Panc1 (cell line): Measurements from ENCODE around the gene TRAK2. TPM values are rescaled to one million over a fixed set of nuclear protein-coding genes. Genes with fewer than 3 reads are reported as not detected.

Source experiments
- ATAC-seq: fragments of 200-7000 bp; cut with Tn5 transposase; 2 replicates; pipeline ENCODE4 v1.9.1; 2020; ENCODE audit warnings: mild to moderate bottlenecking, moderate library complexity
- BruUV-seq: library from RNA; stranded (reverse); fragments of 400-500 nt; replicated peaks from 2 replicates; lab custom pipeline; 2021; lab: Mats Ljungman, UMichigan
- CTCF ChIA-PET: fragments of 300-600 bp; sonication (Branson Sonifier 250); formaldehyde crosslinking; loops from one replicate; lab custom pipeline; 2022; ENCODE audit warnings: antibody characterized with exemption; lab: Charles Lee
- POLR2A ChIA-PET: fragments of 300-600 bp; sonication (Branson Sonifier 250); formaldehyde crosslinking; loops from one replicate; lab custom pipeline; 2022; ENCODE audit warnings: antibody characterized with exemption; lab: Charles Lee
- DNase-seq: peaks from one replicate; pipeline ENCODE4 v3.0.0-alpha.2; 2010; ENCODE audit warnings: low read depth, low spot score
- H3K27ac ChIP-seq: 2 replicates; pipeline ENCODE4 v1.5.1; 2011; ENCODE audit warnings: mild to moderate bottlenecking, low read length, inconsistent platforms
- H3K27me3 ChIP-seq: fragments of 200-500 bp; sonication (Bioruptor generic); 2 replicates; pipeline ENCODE4 v1.6.0; 2014; ENCODE audit warnings: low read length, inconsistent platforms; ENCODE audit not compliant: control insufficient read depth, insufficient read depth
- H3K36me3 ChIP-seq: fragments of 200-500 bp; sonication (Bioruptor generic); 2 replicates; pipeline ENCODE4 v1.5.1; 2014; ENCODE audit warnings: inconsistent platforms, mild to moderate bottlenecking, low read length, moderate library complexity; ENCODE audit not compliant: control insufficient read depth, insufficient read depth
- H3K4me1 ChIP-seq: 2 replicates; pipeline ENCODE4 v1.5.1; 2011; ENCODE audit warnings: inconsistent platforms, mild to moderate bottlenecking, low read length, moderate library complexity; ENCODE audit not compliant: control insufficient read depth, insufficient read depth
- H3K4me3 ChIP-seq, 2 experiments: 2 replicates each; pipeline ENCODE4 v1.5.1; 2011 to 2012; ENCODE audit warnings: low read depth in 2 of 2, low read length in 2 of 2, mild to moderate bottlenecking in 2 of 2, inconsistent platforms in 1 of 2, moderate library complexity in 1 of 2
- H3K9me3 ChIP-seq: fragments of 200-500 bp; sonication (Bioruptor generic); 2 replicates; pipeline ENCODE4 v1.5.1; 2014; ENCODE audit warnings: low read depth, mild to moderate bottlenecking, inconsistent platforms, low read length, moderate library complexity; ENCODE audit not compliant: control insufficient read depth, insufficient read depth
- POLR2AphosphoS5 ChIP-seq: IDR thresholded peaks from 2 replicates; pipeline ENCODE4 v1.6.1; 2012; ENCODE audit warnings: mild to moderate bottlenecking, low read depth, low read length, moderate library complexity
- SIN3A ChIP-seq: IDR thresholded peaks from 2 replicates; pipeline ENCODE4 v1.6.1; 2012; ENCODE audit warnings: low read depth, mild to moderate bottlenecking, low read length, moderate library complexity, borderline replicate concordance; ENCODE audit not compliant: insufficient read depth
- TCF7L2 ChIP-seq: IDR thresholded peaks from 2 replicates; pipeline ENCODE4 v1.6.1; 2011; ENCODE audit warnings: mild to moderate bottlenecking, low read depth, low read length, inconsistent platforms
- in situ Hi-C: cut with HindIII; loops from 2 replicates; pipeline ENCODE4 v1.10.0; 2016; ENCODE audit warnings: low sequenced_read_pairs, low pct_unique_long_range_greater_than_20kb
- intact Hi-C: fragments of 100-400 bp; cut with micrococcal nuclease; formaldehyde crosslinking; loops from one replicate; pipeline ENCODE4 v1.10.0; 2022; ENCODE audit not compliant: unreplicated experiment
- total RNA-seq: library from RNA; stranded (reverse); gene quantifications from one replicate; pipeline ENCODE4 v1.2.1, GENCODE V29; 2021; ENCODE audit not compliant: unreplicated experiment
- TF ChIP-seq, protein P1 (sequence below): fragments of 450-650 bp; IDR thresholded peaks from 2 replicates; pipeline ENCODE4 v1.5.1; 2017; ENCODE audit warnings: mild to moderate bottlenecking
- TF ChIP-seq, protein P2 (sequence below), 2 experiments: IDR thresholded peaks; 2 replicates each; pipeline ENCODE4 v1.6.1; 2011 to 2012; ENCODE audit warnings: low read depth in 2 of 2, control low read depth in 1 of 2, low read length in 1 of 2, mild to moderate bottlenecking in 1 of 2, moderate library complexity in 1 of 2; ENCODE audit not compliant: insufficient read depth in 1 of 2

TRAK2 gene
- total RNA-seq, 1 experiment from 2014 or later, result 35.7 TPM

DNA sequence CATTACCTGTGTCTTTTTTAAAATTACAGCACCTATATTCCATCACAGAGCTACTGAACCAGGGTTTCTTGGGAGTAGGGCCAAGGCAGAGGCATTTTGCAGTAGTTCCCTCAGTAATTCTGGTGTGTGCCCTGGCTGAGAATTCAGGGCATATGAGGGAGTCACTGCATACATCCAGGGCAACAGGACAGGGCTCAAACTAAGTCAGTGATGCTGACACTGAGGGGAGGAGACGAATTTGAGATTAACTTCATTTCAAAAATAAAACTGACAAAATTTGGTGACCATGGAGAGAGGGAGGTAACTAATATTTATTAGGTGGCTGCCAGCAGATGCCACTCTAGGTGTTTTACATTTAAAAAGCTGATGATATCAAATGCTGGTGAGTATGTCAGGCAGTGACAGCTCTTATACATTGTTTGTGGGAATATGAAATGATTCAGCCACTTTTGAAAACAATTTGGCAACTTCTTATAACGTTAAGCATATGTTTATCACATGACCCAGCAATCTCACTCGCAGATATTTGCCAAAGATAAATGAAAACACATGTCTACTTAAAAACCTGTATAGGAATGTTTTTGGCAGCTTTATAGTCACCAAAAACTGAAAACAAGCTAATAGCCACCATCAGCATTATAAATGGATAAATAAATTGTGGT, 20.6 kb upstream of the TRAK2 start:
- DNase-seq (no peak), ATAC-seq (no peak)
- TF ChIP-seq, protein P1, sequence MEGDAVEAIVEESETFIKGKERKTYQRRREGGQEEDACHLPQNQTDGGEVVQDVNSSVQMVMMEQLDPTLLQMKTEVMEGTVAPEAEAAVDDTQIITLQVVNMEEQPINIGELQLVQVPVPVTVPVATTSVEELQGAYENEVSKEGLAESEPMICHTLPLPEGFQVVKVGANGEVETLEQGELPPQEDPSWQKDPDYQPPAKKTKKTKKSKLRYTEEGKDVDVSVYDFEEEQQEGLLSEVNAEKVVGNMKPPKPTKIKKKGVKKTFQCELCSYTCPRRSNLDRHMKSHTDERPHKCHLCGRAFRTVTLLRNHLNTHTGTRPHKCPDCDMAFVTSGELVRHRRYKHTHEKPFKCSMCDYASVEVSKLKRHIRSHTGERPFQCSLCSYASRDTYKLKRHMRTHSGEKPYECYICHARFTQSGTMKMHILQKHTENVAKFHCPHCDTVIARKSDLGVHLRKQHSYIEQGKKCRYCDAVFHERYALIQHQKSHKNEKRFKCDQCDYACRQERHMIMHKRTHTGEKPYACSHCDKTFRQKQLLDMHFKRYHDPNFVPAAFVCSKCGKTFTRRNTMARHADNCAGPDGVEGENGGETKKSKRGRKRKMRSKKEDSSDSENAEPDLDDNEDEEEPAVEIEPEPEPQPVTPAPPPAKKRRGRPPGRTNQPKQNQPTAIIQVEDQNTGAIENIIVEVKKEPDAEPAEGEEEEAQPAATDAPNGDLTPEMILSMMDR, result no peak
- no peak for TF ChIP-seq SIN3A
- no peak for TF ChIP-seq TCF7L2
- no peak for TF ChIP-seq POLR2AphosphoS5
- TF ChIP-seq, protein P2, sequence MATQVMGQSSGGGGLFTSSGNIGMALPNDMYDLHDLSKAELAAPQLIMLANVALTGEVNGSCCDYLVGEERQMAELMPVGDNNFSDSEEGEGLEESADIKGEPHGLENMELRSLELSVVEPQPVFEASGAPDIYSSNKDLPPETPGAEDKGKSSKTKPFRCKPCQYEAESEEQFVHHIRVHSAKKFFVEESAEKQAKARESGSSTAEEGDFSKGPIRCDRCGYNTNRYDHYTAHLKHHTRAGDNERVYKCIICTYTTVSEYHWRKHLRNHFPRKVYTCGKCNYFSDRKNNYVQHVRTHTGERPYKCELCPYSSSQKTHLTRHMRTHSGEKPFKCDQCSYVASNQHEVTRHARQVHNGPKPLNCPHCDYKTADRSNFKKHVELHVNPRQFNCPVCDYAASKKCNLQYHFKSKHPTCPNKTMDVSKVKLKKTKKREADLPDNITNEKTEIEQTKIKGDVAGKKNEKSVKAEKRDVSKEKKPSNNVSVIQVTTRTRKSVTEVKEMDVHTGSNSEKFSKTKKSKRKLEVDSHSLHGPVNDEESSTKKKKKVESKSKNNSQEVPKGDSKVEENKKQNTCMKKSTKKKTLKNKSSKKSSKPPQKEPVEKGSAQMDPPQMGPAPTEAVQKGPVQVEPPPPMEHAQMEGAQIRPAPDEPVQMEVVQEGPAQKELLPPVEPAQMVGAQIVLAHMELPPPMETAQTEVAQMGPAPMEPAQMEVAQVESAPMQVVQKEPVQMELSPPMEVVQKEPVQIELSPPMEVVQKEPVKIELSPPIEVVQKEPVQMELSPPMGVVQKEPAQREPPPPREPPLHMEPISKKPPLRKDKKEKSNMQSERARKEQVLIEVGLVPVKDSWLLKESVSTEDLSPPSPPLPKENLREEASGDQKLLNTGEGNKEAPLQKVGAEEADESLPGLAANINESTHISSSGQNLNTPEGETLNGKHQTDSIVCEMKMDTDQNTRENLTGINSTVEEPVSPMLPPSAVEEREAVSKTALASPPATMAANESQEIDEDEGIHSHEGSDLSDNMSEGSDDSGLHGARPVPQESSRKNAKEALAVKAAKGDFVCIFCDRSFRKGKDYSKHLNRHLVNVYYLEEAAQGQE (IDR thresholded peaks at IDR 0.05; ENCODE audit: insufficient read depth in 1 of 2, low read depth in 2 of 2, low read length in 1 of 2), result no peak
- Histone ChIP-seq H3K27me3 (no peaks in the 10 kb centered on the region), H3K4me1 (no peaks in the 10 kb centered on the region), H3K9me3 (no peaks in the 10 kb centered on the region), H3K27ac (no peak overlapping the region), H3K4me3 (no peak overlapping the region), H3K36me3 (0 out of 2 replicates have a peak, but pooled peaks cover 5% of the 10 kb centered on the region)
- no TSS peak for BruUV-seq
- ChIA-PET POLR2A (no interaction called here), CTCF (no interaction called here)
- in situ Hi-C loops (no loop called here), intact Hi-C loops (no loop called here)

DNA sequence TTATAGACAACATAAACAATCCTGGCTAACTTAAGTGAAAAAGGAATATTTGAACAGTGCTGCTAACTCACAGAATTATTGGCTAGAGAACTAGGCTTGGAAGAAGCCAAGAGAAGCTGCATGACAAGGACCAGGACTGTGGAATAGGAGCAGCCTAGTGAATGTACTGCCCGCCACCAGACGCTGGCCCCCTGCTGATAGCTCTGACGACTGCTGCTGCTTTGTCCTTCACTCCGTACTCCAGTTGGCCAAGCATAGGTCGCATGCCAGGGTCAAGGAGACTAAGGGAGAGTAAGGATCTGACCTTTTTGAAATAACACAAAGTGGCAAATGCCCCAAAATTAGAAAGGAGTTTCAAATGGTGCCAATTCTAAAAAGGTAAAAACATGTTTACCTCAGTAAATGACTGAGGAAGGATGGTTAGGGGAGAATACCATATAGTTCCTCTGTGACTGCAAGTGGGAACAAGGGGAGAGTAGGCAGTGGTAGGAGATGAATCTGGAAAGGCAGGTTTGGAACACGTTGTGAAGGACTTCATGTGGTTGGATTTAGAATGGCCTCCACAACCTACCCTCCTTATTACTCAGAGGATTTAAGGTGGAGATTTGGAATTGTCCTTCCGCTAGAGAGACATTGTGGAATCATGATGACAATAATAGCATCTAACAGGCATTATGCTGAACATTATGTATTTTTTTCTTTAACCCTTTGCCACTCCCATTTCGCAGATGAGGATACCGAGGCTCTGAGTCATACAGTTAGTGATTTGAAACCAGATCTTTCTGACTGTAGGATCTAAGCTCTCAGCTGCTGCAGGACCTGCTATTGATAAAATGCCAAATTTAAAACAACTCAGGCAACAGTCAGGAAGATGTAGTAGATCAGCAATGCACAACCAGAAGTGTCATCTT, 19.8 kb upstream of the TRAK2 start:
- ChIA-PET CTCF (no interaction called here), POLR2A (no interaction called here)
- H3K27me3 ChIP-seq, result no peaks in the 10 kb centered on the region
- H3K4me1 ChIP-seq, result no peaks in the 10 kb centered on the region
- no peak overlapping the region for H3K4me3 ChIP-seq
- 0 out of 2 replicates have a peak, but pooled peaks cover 5% of the 10 kb centered on the region for H3K36me3 ChIP-seq
- no peak overlapping the region for H3K27ac ChIP-seq
- TF ChIP-seq, protein P2 (IDR thresholded peaks at IDR 0.05; ENCODE audit: insufficient read depth in 1 of 2, low read depth in 2 of 2, low read length in 1 of 2), result no peak
- TF ChIP-seq SIN3A (no peak), POLR2AphosphoS5 (no peak), TCF7L2 (no peak)
- TF ChIP-seq, protein P1, result no peak
- intact Hi-C loops (no loop called here), in situ Hi-C loops (no loop called here)
- DNase-seq, result no peak
- BruUV-seq, result no TSS peak
- H3K9me3 ChIP-seq, result no peaks in the 10 kb centered on the region
- ATAC-seq, result no peak
